ENCODE results near the gene HOXD3. TPM values are rescaled to one million over a fixed set of nuclear protein-coding genes. Genes with fewer than 3 reads are reported as not detected.

Gene HOXD3
- polyA plus RNA-seq, 1 of the 3 experiments (the other 2 are of a cell fraction): 0.81 TPM

DNA sequence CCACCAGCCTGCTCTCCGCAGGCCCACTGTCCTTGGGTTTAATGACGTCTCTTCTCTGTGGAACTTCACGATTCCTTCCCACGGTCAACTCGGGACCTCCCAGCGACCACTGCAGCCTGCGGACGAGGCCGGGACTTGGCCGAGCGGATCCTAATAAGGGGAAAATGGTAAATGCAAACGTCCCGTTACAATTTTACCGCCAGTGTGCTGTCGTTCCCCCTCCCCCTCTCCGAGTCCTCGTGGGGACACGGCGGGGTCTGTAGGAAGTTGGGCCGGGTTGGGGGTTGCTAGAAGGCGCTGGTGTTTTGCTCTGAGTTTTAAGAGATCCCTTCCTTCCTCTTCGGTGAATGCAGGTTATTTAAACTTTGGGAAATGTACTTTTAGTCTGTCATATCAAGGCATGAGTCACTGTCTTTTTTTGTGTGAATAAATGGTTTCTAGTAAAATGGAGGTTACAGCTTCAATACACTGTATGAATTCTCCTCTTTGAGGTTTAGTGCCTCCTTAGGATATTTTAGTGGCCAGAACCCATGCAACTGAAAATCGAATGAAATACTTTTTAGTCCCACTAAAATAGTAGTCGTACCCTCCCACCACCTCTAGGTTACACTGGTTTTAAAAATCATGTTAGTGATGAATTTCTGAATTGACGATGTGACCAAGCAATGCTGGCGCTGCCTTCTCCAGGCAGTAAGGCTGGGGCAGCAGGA is 47.8 kb upstream of the HOXD3 start:
- CTCF ChIA-PET: interaction anchor here (1.1 to 17.7 kb wide), 7 partner anchors 15 to 1639 kb away, joined by 3 to 264 read pairs (median 22); partner anchors contain the start of genes HOXD12, HOXD13 and HOXD9
- no peak overlapping the region for H3K4me3 ChIP-seq (ENCODE audit: low read depth in 2 of 2, low read length in 1 of 2)
- no peaks in the 10 kb centered on the region for H3K9me2 ChIP-seq
- H3K27ac ChIP-seq (ENCODE audit: low read depth in 2 of 2, low read length in 1 of 2): no peak overlapping the region
- H3K79me2 ChIP-seq (ENCODE audit: insufficient read depth): no peaks in the 10 kb centered on the region
- H3K36me3 ChIP-seq (replicated peaks in 1 of 2; ENCODE audit: control insufficient read depth in 1 of 2, insufficient read depth in 2 of 2, low read length in 1 of 2): no peaks in the 10 kb centered on the region
- peaks cover 0 to 11% of the 10 kb centered on the region in 2 experiments; a peak in 2 of 4 replicates for H3K4me1 ChIP-seq (ENCODE audit: control insufficient read depth in 1 of 2, insufficient read depth in 2 of 2, low read depth in 1 of 2, low read length in 1 of 2)
- POLR2A ChIA-PET: no interaction called here
- H3K9ac ChIP-seq: no peak overlapping the region
- peaks cover 73% of the 10 kb centered on the region for H3K27me3 ChIP-seq (ENCODE audit: insufficient read depth)
- WGBS (ENCODE audit: low lambda C conversion rate): 53% methylated on average over 25 of the region's 26 CpGs
- H3K4me2 ChIP-seq: no peak overlapping the region
- H4K20me1 ChIP-seq (ENCODE audit: insufficient read depth): no peaks in the 10 kb centered on the region
- TF ChIP-seq, protein P1, sequence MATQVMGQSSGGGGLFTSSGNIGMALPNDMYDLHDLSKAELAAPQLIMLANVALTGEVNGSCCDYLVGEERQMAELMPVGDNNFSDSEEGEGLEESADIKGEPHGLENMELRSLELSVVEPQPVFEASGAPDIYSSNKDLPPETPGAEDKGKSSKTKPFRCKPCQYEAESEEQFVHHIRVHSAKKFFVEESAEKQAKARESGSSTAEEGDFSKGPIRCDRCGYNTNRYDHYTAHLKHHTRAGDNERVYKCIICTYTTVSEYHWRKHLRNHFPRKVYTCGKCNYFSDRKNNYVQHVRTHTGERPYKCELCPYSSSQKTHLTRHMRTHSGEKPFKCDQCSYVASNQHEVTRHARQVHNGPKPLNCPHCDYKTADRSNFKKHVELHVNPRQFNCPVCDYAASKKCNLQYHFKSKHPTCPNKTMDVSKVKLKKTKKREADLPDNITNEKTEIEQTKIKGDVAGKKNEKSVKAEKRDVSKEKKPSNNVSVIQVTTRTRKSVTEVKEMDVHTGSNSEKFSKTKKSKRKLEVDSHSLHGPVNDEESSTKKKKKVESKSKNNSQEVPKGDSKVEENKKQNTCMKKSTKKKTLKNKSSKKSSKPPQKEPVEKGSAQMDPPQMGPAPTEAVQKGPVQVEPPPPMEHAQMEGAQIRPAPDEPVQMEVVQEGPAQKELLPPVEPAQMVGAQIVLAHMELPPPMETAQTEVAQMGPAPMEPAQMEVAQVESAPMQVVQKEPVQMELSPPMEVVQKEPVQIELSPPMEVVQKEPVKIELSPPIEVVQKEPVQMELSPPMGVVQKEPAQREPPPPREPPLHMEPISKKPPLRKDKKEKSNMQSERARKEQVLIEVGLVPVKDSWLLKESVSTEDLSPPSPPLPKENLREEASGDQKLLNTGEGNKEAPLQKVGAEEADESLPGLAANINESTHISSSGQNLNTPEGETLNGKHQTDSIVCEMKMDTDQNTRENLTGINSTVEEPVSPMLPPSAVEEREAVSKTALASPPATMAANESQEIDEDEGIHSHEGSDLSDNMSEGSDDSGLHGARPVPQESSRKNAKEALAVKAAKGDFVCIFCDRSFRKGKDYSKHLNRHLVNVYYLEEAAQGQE (IDR thresholded peaks at IDR 0.05; ENCODE audit: low read depth, low read length): no peak
- no peak for TF ChIP-seq FOXJ3 (CRISPR knock-in tag; IDR thresholded peaks at IDR 0.05)
- TF ChIP-seq, protein P2, sequence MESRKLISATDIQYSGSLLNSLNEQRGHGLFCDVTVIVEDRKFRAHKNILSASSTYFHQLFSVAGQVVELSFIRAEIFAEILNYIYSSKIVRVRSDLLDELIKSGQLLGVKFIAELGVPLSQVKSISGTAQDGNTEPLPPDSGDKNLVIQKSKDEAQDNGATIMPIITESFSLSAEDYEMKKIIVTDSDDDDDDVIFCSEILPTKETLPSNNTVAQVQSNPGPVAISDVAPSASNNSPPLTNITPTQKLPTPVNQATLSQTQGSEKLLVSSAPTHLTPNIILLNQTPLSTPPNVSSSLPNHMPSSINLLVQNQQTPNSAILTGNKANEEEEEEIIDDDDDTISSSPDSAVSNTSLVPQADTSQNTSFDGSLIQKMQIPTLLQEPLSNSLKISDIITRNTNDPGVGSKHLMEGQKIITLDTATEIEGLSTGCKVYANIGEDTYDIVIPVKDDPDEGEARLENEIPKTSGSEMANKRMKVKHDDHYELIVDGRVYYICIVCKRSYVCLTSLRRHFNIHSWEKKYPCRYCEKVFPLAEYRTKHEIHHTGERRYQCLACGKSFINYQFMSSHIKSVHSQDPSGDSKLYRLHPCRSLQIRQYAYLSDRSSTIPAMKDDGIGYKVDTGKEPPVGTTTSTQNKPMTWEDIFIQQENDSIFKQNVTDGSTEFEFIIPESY (IDR thresholded peaks at IDR 0.05; ENCODE audit: borderline replicate concordance, low read depth): no peak
- TF ChIP-seq NFIC (IDR thresholded peaks at IDR 0.05; ENCODE audit: borderline replicate concordance): no peak
- no peak for TF ChIP-seq MXI1 (IDR thresholded peaks at IDR 0.05; ENCODE audit: low read depth, low read length)
- TF ChIP-seq RCOR1 (IDR thresholded peaks at IDR 0.05; ENCODE audit: low read length): no peak
- no peak for TF ChIP-seq TEAD4 (IDR thresholded peaks at IDR 0.05; ENCODE audit: borderline replicate concordance, insufficient read depth)
- no peak for TF ChIP-seq MEF2A (IDR thresholded peaks at IDR 0.05; ENCODE audit: borderline replicate concordance, low read depth)
- TF ChIP-seq, protein P3, sequence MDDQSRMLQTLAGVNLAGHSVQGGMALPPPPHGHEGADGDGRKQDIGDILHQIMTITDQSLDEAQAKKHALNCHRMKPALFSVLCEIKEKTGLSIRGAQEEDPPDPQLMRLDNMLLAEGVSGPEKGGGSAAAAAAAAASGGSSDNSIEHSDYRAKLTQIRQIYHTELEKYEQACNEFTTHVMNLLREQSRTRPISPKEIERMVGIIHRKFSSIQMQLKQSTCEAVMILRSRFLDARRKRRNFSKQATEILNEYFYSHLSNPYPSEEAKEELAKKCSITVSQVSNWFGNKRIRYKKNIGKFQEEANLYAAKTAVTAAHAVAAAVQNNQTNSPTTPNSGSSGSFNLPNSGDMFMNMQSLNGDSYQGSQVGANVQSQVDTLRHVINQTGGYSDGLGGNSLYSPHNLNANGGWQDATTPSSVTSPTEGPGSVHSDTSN (IDR thresholded peaks at IDR 0.05): no peak
- no peak for TF ChIP-seq YY1 (IDR thresholded peaks at IDR 0.05; ENCODE audit: low read depth)
- no peak for TF ChIP-seq RXRA (IDR thresholded peaks at IDR 0.05; ENCODE audit: borderline replicate concordance, low read depth)
- no peak for TF ChIP-seq CHD2 (IDR thresholded peaks at IDR 0.05; ENCODE audit: low read length, partially characterized antibody)
- TF ChIP-seq, protein P4, sequence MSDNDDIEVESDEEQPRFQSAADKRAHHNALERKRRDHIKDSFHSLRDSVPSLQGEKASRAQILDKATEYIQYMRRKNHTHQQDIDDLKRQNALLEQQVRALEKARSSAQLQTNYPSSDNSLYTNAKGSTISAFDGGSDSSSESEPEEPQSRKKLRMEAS (IDR thresholded peaks at IDR 0.05; ENCODE audit: low read depth): no peak
- H3K9me3 ChIP-seq: no peaks in the 10 kb centered on the region
- peaks cover 6% of the 10 kb centered on the region for H3F3A ChIP-seq (replicated peaks; ENCODE audit: insufficient read depth)
- no peak overlapping the region for H2AFZ ChIP-seq (ENCODE audit: low read depth)
- no peak for DNase-seq
